GM21367 (cell line): ENCODE measurements around the gene MOK.

Experiments
- ATAC-seq: cut with Tn5 transposase; IDR thresholded peaks from one replicate; pipeline ENCODE4 v1.9.1; 2021; ENCODE audit not compliant: unreplicated experiment

The MOK gene

DNA sequence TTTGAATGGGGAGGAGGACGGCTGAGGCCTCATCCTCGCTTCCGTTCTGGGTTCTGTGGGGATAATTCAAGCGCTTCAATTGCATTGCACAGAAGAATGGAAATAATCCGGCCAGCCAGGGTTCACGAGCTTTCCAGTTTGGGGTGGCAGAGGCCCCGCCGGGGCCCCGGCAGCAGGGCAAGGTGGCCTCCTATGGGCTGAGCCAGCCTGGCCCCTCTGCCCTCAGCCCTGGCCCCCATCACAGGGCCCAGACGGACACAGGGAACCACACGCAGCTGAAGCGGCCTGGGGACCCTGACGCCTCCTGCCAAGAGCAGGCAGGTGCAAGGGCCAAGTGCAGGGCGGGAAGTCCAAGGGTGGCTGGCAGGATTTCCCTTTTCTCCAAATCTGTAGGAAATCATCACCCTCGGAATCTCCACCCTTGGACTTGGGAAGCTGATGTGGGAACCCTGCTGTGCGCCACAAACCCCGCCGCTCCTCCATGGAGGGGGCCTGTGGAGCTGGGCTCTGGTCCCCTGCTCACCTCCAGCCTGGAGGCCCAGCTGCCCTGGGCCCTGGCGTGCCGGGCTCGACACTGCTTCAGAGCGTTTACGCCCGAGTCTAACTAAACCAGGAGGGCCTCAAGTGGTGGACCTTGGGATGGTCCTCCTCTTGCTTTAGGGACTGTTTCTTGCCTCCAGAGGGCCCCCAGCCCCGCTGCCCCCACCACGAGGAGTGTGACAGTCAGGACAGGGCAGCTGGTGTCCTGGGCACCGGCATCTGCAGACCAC, 78.4 kb downstream of the MOK start:
- ATAC-seq = no peak

DNA sequence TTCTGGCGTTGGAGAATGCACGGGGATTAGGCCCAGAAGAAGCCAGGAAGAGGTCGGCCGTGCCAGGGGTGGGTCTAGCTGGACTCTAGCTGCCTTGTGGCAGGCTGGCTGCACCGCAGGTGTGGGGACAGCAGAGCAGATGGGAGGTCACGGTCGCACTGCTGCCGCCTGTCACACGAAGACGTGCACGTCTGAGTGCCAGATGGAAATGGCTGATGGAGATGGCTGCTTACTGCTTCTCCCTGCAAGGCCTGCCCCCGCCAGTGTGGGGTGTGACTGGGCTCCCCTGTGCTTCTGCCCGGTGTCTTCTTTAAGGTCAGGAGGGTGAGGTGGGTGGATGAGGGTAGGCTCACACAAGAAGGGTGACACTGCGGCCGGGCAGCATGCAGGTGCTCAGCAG, 79.0 kb downstream of the MOK start:
- ATAC-seq = no peak

DNA sequence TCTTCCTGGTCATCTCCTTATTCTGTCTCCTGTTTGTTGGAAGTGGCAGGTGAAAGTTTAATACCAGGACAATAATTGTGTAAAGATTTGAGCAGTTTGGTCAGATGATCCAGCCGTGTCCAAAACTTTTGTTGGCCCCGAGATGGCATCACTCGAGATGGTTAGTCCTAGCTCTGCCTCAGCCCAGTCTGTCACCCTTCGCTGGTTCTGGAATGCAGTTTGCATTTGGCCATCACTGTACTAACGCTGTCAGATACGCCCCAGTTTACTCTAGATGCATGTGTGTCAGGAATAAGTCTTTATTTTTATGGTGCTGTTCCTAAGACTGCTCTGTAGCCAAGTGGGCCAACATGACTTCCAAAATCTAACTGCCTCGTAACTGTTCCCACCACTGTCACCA, 79.6 kb downstream of the MOK start:
- ATAC-seq = no peak

DNA sequence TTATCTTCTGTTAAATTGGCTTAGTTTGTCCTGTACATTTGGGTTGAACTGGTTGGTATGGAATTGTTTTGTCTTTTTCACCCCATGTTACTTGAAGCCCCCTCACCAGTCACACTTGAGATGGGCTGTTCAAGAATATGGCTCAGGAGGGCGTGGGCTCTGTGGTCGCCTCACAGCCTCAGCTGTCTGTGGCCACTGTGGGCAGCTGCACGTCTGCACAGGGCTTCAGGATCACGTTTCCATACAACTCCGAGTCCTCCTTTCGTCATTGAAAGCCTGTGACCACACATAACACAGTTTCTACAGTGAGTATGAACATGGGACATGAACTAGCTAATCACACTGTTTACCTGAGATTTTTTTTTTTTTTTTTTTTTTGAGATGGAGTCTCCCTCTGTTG, 81.3 kb downstream of the MOK start:
- no peak for ATAC-seq

DNA sequence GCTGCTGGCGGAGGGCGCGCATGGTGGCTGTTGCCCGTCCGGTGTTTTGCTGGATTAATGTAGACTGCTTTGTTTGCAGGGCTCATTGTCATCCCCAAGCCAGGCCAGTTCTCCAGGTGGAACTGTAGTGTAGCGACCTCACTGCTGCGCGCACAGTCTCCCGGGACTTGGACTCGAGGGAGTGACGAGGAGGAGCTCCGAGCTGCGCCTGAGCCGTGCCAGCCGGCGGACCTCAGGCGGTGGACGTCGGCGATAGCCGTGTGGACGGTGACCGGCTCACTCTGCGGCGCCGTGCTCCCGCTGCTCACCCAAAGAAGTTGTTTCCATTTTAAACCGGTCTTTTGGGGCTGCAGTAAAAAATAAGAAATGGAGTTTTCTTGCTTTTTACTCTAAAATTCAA, 82.2 kb downstream of the MOK start:
- ATAC-seq = no peak

DNA sequence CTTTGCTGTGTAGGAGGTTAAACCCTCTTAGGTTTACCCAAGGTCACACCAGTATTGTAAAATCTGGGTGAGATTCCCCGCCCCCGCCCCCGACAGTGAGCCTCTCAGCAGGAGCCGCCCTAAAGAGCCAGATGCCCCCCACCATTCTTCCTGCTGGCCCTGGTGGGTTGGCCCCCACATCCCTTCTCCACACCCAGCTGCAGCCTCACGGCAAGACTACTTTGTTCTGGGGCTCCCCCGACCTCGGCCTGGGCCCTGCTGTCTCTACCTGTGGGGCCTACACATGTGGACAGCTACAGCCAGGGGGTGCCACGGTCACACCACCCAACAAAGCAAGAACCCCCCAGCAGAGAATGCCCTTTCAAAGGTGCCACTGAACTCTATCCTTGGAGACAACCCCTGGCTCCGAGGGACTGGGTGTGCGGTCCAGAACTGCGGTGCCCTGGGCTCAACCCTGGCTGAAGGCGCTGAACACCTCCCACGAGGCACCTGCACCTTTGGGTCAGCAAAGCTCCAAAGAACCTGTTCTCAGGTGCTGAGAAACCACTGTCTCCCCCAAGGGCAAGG, 82.9 kb downstream of the MOK start:
- ATAC-seq = no peak

DNA sequence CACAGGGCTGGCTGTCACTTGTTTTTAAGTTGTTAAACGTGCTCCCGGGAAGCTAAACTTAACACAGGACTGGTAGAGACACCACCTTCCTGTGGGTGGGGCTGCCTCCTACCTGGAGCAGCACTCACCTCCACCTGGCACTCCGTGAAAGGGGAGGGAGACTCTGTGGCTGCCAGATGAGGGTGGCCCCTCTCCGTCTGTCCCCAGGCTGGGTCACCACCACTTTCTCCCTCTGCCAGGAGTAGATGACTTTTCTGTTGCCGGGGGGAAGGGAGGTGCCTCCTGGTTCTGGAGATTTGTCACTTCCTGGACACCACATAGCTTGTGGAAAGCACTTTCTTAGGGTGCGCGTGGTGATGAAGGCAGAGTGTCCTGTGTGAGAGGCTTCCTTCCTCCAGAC, 83.9 kb downstream of the MOK start:
- no peak for ATAC-seq

DNA sequence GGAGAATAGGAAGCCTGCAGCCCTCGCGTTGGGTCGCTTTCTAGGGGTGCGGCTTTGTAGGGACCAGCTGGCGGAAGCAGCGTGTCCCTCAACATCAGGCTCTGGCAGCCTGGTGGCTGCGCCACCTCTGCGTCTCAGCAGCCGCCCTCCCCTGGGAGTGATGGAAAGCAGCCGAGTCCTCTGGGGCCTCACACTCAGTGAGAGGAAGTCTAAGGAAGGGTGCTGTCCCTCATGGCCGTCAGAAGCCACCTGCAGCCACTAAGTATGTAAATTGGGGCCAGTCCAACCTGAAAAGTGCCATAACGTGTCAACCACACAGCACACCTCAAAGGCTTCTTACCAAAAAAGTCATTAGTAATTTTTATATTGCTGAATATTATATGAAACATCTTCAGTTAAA, 84.9 kb downstream of the MOK start:
- peak; percentile 89 for ATAC-seq

DNA sequence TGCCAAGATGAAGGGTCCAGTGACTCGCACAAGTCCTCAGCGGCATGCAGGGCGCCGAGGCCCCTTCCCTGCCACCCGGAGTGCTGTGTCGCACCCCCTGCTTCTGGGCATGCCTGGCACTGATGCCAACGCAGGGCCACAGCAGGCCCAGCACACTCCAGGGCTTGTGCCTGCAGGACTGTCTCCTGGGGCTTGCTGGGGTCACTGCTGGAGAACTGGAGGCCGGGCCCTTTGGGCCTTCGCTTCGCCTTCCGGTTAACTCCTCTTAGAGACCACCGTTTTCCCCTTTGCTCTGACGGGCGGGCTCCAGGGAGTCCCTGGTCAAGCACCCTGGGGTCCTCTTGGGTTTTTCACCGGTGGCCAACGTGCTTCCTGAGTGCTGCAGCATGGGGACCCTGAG, 85.6 kb downstream of the MOK start:
- no peak for ATAC-seq

DNA sequence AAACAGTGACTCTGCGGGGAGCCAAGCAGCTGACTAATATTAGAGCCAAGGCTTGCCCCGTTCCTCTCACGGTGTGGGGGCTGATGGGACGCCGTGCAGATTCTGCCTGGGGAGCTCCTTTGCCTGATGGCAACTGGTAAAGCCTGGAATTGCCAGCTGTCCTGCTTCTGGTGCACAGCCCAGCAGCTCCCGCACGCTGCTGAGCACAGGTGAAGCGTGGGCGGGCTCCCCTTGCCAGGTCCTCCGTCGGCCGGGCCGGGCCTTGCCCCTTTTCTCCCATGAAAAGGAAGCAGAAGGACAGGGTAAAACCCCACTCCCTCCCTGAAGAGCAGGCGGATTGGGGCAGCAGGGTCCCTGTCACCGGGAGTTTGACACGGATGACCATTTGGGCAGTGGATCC, 86.3 kb downstream of the MOK start:
- no peak for ATAC-seq

DNA sequence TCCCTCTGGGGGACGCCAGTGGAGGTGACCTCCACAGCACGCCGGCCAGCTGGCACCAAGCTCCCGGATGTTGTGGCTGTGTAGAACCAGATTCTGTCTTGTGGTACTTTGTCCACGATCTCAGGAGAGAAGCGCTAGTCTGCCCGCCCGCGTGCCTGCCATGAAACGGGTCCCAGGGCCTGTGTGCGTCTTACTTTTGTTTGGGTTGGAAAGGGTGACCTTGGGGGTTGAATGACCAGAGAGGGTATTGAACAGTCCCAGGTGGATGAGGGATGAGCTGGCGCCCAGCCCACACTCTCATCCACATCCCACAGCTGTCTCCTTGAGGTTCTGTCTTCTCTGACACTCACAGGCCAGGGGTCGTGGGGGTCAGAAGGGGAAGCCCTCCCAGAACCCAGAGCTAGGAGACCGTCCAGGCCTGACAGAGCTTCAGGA, 87.0 kb downstream of the MOK start:
- ATAC-seq = no peak

DNA sequence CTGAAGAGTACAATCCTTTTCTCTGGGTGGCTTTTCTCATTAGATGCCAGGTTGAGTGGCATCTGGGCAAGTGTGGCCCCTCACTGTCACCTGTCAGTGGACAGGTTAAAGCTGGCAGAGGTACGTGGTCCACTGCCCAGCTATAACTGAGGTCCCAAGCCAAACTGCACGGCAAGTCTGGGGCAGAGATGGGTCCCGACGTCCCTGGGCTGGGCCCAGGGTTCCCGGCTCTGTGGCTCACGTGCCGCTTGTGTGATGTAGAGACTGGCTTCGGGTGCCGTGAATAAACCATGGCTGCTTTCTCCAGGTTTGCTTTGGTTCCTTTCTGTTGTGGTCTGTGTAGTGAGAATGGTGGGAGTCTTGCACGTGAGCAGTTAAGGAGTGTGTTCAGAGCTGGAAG, 87.6 kb downstream of the MOK start:
- ATAC-seq = no peak

DNA sequence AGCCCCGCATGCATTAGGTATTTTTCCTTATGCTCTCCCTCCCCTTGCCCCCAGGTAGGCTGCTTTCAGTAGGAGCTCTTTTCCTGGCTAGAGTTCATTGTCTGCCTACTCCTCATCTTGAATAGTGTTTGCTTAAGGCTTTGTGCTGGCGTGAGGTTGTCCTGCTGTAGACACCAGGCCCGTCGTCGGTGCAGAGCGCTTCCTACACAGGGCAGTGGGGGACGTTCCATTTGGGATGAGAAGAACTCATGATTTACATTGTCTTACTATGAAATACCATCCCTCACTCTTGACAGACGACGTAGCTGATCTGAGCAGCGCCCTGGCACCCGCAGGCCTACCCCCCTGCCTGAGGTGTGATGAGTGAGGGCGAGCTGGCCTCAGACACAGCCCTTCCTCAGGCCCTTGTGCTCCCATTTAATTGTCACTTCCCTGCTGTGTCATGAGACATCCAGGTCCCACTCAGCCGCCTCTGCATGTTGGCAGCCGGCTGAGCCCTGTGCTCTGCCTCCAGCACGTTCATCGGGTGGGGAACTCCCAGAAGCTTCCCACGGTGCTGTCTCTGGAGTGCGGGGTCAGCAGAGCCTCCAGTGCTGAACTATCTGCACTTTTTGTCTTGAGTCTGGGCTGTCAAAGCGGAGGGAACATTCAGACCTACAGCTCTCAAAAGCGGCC, 89.3 kb downstream of the MOK start:
- no peak for ATAC-seq

DNA sequence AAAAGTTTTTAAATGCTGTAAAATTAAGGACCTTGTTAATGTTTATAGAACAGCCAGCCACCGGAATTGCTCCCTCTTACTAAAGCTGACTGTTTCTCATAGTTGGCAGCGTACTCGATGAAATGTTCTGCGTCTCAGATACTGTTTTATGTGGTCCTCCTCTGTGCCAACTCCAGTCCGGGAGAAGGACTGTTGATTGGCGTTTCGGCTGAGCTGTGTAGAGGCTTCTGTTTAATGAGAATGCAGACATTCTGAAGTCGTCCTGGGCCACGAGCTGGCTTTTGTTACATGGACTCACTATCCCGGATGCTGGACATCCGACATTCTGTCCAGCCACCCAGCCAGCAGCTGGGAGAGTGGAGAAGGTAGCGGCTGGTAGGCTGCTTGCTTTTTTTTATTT, 89.9 kb downstream of the MOK start:
- ATAC-seq = no peak

DNA sequence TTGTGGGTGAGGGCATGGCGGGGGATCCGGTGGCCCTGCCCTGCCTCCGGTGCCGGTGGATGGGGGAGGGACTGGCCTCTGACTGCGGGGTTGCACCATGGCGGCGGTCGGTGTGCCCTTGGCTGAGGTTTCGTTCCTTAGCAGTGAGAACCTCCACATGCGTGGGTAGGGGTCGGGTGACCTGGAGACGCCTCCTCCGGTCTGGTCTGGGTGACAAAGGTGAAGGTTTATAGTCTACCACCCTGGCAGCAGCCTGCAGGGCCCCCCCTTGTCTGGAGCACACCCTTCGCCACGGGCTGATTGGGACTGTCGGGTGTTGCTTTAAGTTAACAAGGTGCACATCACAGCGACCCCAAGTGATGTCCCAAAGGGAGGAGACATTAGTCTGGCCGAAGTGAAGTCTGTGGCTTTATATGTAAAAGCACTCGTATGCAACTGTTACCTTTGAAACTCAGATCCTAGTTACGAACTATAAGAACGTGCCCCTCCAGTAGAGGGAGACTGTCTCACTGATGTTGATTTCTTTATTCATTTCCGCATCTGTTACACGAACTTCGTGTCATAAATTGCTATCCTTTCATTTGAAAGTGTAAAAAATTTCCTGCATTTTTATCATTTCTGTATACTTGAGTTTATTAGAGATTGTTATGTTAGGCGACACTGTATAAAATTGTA, 90.8 kb downstream of the MOK start:
- no peak for ATAC-seq

DNA sequence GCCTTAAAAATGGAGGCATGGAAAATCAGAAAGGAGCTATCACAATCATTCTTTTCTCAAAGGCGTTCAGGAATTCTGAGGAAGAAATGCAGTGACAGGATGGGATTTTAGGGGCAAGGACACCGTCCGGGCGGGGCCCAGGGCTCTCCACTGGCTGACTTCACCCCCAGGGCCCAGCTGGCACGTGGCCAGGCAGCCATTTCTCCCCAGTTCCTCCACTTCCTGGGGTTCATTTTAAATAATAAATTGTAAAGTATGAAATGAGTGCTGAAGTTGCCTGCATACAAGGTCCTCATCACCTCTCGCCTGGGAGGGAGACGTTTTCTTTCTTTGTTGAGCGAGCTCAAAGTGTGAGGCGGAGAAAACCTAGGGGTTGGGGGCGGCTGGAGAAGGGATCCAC, 91.5 kb downstream of the MOK start:
- ATAC-seq = no peak

DNA sequence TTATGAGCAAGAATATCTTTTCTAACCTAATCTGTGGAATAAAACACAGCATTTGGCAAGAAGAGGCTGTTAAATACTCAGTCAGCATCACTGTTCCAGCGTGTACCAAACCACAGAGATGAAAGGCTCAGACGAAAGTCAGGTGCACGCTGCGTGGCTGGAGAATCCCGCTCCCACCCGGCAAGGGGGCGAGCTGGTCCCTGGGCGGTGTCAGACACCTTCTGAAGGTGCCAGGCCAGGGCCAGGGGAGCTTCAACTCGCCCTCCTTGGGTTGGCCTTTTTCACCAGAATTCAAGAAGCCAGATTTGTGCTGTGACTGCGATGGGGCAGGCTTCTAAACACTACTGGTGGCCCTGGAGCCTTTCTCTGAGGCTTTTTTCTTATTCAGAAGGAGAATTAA, 92.1 kb downstream of the MOK start:
- ATAC-seq = no peak

DNA sequence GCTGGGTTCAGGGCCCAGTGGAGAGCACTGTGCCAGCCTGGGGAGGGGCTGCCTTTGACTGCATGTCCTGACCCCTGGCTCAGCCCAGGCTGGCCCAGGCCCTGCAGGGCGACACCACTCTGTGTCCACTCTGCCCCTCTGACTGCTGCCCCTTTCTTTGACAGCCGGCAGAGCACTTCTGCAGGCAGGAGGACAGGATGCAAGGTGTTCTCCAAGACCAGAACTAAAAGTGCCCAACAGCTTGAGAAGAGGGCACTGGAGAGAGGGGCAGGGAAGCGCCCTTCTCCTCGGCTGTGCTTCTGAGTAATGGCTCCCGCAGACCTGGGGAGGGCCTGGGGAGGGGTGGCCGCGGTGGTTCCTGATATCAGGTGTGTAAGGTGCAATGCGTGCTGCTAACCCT, 92.6 kb downstream of the MOK start:
- no peak for ATAC-seq

DNA sequence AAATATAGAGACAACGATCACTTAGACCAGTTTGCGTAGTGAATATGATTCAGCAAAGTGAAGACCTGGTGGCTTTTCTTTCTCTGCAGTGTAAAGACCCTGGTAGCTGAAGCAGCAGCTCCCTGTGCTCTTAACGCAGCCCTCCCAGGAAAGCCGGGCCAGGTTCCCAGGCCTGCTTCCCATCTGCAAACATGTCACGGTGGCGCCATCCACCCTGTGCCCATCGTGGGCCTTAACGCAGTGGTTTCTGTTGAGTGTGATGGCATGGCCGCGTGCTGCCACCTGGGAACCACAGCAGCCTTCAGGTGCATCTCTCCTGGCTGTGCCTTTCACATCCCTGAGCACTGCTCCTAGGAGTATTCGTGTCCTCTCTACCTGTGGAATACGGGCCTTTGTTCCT, 93.7 kb downstream of the MOK start:
- ATAC-seq = no peak

DNA sequence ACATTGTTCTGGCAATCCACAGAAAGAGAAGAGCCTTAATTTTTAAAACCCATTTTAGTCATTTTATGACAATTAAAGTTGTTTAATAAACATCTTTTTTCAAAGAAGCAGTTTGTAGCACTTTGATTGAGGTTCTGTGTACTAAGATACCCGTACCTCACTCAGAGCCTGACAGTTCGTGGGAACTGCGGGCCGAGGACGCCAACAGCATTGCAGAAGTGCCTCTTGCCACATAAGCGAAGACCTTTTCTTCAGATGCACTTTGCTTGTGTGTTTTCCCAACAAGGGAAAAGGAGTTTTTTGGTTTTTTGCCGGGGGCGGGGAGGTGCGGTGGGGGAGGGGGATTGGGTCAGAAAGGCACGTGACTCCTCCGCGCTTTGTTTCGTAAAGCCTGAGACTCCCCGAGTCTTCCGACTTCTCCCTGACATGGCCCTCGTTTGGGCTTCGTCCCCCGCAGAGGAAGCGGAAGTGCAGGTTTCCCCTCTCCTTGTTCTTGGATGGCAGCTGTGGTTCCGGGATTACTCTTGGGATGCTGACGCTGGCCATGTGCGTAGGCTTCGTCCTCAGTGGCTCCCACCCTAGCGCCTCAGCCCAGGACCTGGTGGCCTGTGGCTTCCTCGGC, 94.4 kb downstream of the MOK start:
- ATAC-seq = no peak

DNA sequence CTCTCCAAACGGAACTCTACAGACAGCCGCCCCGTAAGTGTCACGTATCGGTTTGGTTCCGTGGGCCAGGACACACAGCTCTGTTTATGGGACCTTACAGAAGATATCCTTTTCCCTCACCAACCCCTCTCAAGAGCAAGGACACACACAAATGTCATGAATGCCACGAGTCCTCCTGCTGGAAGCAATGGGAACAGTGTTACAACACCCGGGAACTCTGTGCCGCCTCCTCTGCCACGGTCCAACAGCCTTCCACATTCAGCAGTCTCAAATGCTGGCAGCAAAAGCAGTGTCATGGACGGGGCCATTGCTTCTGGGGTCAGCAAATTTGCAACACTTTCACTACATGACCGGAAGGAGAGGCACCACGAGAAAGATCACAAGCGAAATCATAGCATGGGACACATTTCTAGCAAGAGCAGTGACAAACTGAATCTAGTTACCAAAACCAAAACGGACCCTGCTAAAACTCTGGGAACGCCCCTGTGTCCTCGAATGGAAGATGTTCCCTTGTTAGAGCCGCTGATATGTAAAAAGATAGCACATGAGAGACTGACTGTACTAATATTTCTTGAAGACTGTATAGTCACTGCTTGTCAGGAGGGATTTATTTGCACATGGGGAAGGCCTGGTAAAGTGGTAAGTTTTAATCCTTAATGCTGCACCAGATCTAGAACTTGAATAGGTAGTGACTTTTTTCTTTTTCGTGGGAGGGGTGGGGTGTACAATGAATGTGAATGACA, 95.6 kb downstream of the MOK start:
- no peak for ATAC-seq
